ENCODE data around the gene ZNF726.

- TF ChIP-seq POLR2A (IDR thresholded peaks at IDR 0.05; ENCODE audit: low read length) (no peak), GATA1 (IDR thresholded peaks at IDR 0.05; ENCODE audit: low read depth, low read length) (no peak)
These were observed 10.6 kb downstream of the ZNF726 start for GRCh38 chr19:23925285-23925684.

All from erythroblast (primary cell).